Stimulated activated CD8-positive, alpha-beta memory T cell treated with anti-CD3 and anti-CD28 coated beads, Interleukin-12 subunit alpha, Interleukin-12 subunit beta, amount 100 ng/mL, for 24 hours (primary cell): ENCODE data around the gene H2BK1.

Experiments used
- DNase-seq: peaks from one replicate; pipeline ENCODE4 v3.0.0-alpha.2; 2020; ENCODE audit errors: extremely low read depth

H2BK1 gene

GRCh38 chr7:151178236-151178635 is 32.1 kb downstream of the H2BK1 start:
- no peak for DNase-seq

GRCh38 chr7:151177310-151177709 is 33.0 kb downstream of the H2BK1 start:
- DNase-seq, result no peak

DNA sequence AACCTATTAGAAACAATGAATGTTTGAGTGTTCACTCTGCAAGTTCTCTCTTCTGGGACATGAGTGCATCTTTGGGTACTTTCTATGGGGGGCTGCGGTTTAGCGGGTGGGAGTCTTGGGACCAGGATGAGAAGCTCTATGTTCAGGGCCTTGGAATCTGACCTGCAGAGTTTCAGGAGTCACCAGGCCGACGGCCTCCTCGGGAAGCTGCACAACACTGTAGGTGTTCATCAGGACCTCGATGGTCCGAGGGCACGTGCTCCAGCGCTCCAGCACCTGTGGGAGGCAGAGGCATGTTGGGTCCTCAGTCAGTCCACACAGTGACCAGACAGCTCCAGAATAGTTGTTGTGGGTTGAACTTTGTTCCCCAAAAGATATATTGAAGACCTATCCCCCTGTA is 33.9 kb downstream of the H2BK1 start:
- DNase-seq, result no peak

DNA sequence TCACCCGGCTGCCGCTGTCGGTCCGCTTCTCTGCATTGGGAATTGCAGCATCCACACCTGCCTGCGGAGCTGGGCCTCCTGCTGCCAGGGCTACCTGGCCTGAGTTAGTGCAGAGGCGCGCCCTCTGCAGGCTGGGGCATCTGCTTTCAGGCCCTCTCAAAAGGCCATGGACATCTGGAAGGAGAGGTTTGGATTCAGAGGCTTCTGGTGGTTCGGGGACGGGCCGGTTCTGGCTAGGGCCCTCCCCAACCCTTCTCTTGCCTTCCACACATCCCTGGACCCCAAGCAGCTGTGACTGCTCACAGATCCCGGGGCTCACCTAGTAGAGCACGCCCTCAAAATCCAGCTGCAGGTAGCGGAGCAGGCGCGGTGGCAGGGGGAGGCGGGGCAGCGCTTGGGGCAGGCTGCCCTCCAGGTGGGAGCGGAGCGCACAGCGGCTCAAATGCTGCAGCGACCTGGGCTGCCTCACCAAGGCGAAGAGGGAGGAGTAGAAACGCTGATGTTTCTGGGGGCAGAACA is 34.4 kb downstream of the H2BK1 start:
- DNase-seq, result no peak

GRCh38 chr7:151175047-151175792 is 35.1 kb downstream of the H2BK1 start:
- DNase-seq, result no peak

DNA sequence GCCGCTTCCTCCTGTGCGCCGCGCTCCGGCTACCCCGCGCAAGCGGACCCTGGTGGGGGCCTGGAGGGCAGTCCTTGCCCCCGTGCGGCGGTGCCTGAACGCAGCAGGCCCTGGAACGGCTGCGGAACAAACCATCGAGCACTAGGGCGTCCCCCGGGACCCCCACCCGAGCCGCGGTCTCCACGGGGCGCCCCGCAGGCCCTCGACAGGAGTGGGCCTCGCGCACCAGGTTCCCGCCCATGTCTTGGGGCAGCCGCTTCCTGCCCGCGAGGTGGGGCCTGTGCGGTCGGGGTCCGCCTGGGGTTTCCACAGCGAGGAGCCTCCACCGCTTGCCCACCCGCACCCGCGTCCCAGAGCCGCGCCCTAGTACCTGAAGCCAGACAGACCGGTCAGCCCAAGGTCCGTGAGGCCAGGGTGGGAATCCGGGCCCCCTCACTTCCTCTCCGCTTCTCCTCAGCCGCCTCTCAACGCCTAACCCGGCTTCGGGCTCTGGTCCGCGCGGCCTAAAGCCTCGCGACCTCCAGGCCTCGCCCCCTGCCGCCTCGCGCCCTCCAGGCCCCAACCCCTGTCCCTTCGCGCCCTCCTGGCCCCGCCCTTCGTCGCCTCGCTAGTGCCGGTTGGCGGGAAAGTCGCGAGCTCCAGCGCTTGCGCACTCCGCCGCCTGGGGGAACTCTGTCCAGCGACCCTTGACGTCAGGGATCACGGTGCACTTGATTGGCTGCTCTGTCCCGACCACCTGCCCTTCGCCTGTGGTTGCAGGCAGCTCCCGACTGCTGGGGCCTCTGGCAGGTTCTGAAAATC is 35.8 kb downstream of the H2BK1 start:
- DNase-seq, result no peak

DNA sequence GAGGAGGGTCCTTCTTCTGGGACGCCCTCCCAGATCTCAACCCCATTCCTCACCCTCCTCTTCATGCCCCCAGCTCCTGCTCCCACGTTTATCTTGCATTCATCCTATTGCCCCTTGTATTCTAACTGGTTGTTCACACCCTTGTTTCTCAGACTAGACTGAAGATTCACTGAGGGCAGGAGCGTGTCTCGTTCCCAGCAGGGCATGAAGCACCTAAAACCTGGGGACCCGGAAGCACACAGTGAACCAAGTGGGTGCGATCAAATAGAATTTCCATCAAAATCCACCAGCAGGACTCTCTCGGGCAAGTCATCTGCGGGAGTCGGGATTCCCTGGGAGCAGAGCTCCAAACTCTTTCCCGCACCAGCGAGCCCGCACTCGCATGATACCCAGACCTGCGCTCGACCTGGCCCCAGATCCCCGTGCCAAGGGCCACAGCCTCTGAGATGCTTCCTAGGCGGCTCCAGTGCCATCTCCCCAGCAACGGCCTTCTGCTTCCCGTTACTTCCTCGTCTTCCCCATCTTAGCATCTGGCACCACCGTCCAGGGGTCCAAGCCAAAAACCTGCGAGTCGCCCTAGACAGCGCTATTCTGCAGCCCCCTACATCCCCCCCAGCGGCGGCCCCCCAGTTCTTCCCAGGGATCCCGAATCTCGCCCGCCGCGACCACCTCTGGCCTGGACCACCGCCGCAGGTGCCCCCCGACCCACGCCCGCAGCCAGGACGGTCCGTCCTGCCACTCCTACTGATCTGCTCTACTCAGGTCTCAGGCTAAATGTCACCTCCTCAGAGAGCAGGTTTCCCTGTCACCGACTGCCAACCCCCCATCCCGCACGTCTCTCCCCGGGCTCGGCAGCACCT is 36.7 kb downstream of the H2BK1 start:
- DNase-seq, result no peak

DNA sequence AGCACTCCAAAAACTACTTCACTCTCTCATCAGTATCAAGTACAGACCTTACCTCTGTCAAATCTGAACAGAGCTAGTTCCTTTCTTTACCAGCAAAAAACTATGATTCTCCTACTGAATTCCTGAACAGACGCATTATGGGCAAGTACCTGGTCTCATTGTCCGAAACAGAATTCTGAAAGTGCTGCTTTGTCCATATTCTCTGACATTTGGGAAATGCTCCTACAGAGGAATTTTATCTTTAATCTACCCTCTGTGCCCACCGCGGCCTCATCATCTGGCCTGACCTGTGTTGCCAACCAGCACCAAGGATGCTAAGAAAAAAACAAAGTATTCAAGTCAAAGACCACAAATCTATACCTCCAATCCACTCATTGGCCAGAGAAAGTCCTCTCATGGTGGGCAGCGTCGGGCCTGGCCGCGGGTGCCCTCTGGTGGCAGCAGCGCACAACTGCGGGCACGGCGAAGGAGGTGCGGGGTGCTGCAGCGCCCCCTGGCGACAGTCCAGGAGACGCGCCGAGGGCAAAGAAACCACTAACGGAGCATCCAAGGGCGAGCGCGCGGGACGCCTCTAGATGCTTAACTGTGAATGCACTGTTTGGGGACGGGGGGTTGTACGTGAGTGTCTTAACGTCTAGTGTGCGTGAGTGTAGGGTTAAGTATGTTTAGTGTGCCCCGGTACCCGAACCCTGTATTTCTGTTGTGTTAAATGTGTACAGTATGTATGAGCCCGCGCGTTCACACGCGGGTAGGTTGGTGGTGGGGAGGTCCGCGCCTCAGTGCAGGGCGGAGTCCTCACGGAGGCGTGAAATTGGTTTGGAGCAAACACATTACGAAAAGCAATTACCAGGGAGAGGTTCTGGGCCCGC is 37.8 kb downstream of the H2BK1 start:
- DNase-seq, result peak; percentile 39

DNA sequence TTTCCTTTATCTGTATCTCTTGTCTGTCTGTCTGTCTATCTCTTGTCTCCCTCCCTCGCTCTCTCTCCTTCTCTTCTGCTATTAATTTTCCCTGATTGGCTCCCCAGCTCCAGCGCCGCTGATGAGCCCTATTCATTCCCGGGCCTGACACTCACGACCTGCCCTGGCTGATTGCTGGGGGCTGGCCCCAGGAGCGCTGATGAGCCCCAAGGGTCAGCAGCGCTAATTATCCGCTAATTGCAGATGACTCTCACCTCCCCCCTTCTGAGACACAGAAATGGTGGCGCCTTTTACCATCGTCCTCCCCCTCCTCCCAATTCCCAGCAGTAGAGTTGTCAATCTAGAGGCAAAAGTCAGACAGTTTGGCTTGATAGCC is 41.5 kb downstream of the H2BK1 start:
- DNase-seq, result no peak

DNA sequence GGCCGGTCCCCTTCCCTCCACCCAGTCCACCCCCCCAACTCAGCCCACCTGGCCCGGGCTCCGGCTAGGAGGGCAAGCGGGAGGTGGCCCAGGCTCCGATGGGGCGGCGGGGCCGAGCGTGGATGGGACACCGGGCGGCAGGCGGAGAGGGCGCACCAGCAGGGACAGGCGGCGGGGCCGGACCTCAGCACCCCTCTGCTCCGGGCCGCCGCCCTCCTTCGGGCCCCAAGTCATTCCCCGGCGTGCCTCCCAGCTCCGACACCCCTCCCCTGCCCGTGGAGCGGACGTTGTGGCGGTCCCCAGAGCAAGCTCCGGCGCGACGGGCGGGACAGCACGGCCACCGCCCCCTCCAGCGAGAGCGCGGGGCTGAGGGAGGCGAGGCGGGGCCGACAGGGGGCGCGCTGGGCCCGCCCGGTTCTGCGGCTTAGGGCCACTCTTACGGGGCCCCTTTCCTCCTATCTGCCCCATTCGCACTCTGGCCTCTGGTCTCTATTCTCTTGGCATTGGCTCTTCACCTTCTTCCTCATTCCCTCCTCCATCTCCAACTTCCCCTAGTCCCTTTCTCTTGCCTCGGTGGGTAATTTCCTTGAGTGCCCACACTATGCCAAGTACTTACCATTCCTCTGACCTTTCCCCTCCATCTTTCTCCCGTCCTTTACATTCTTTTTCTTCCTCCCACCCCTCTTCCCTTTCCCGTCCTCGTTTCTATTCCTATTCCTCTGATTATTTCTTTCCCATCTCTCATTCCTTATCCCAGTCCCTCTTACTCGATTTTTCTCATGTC is 42.1 kb downstream of the H2BK1 start:
- no peak for DNase-seq

DNA sequence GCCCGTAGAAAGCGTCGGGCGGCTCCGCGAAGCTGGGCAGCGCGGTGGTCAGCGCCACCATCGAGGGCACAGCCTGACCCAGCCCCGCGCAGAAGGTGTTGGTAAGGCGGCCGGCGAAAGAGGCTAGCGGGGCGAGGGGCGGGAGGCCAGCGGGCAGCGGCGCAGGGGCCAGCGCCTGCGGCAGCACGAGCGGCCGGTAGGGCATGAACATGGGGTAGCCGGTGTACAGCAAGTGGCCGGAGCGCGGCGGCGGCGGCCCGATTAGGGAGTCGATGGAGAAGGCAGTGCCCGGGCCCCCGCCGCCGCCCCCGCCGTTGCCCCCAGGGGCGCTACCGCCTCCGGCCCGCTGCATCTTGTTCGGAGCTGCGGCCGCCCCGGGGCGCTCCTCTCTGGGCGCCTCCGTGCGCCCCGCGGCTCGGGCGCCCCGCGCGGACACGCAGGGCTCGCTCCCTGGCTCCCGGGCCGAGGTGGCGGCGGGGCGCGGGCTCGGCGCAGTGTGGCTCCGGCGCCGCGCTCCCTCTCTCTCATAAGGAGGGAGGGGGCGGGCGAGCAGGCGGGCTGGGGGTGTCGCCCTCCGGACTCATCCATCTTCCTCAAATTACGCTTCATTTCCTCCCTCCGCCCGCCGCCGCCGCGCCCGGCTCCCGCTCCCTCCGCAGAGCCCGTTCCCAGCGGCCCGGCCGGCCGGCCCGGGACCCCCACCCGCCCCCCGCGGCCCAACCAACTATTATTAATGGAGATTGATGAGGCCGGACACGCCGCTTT is 42.9 kb downstream of the H2BK1 start, which contains the start of gene GBX1:
Gene GBX1 (minus strand): TSS at position 498 of the 765 bp plus-strand sequence. CDS start 146 bp downstream, at position 352.
- DNase-seq, result no peak

GRCh38 chr7:151166629-151167196 is 43.6 kb downstream of the H2BK1 start:
- no peak for DNase-seq

DNA sequence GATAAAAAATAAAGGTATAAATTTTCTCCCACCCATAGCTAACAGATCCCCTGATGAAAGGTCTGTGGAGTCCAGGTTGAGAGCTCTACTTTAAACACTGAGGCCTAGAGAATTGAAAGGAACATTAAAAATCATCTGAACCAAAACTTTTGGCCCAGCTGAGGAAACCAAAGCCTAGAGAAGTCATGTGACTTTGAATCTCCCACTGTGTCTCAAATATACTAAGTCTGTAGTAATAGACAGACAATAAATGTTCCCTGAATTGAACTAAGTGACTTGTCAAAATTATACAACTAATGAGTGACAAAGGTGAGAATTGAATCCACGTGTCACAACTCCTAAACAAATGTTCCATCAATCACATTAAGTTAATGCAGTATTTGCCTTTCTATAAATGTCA is 48.5 kb downstream of the H2BK1 start:
- no peak for DNase-seq
